ENCODE measurements around the gene GALNT16.

DNA sequence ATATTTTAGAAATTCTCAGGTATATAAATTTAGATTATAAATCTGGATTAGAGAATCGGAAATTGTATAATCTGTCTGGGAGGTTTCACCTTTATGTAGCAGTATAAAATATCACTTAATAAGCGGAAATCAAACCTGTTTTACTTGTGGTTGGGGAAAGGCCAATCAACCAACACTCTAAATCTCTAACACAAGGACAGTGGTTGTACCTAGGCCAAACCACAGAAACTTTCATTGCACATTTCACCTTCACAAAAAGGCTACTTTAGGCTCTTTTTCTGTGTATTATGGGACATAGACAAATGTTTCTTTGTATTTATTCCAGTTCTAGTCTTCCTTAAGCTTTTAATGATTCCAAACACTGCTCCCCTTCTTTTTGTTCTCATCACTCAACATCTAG is 118.3 kb downstream of the GALNT16 start:
- TF ChIP-seq, protein P1, sequence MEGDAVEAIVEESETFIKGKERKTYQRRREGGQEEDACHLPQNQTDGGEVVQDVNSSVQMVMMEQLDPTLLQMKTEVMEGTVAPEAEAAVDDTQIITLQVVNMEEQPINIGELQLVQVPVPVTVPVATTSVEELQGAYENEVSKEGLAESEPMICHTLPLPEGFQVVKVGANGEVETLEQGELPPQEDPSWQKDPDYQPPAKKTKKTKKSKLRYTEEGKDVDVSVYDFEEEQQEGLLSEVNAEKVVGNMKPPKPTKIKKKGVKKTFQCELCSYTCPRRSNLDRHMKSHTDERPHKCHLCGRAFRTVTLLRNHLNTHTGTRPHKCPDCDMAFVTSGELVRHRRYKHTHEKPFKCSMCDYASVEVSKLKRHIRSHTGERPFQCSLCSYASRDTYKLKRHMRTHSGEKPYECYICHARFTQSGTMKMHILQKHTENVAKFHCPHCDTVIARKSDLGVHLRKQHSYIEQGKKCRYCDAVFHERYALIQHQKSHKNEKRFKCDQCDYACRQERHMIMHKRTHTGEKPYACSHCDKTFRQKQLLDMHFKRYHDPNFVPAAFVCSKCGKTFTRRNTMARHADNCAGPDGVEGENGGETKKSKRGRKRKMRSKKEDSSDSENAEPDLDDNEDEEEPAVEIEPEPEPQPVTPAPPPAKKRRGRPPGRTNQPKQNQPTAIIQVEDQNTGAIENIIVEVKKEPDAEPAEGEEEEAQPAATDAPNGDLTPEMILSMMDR (IDR thresholded peaks at IDR 0.05; ENCODE audit: low read depth, low read length, poor library complexity, severe bottlenecking): no peak
- no peak for TF ChIP-seq EZH2phosphoT487 (IDR thresholded peaks at IDR 0.05; ENCODE audit: borderline replicate concordance, low read length)

Measured in DOHH2 (cell line).